GM15510 (cell line): Measurements from ENCODE around the gene SLC25A13.

ENCODE experiments used
- POLR2A ChIP-seq: IDR thresholded peaks from 3 replicates; pipeline ENCODE4 v1.6.1; 2011; ENCODE audit warnings: borderline replicate concordance; ENCODE audit not compliant: insufficient read length; ENCODE audit errors: extremely low read depth

SLC25A13 gene

GRCh38 chr7:96182424-96183158, 139.3 kb downstream of the SLC25A13 start:
- TF ChIP-seq POLR2A: no peak

- no peak for TF ChIP-seq POLR2A
Observed at GRCh38 chr7:96181174-96181573, 140.7 kb downstream of the SLC25A13 start.

DNA sequence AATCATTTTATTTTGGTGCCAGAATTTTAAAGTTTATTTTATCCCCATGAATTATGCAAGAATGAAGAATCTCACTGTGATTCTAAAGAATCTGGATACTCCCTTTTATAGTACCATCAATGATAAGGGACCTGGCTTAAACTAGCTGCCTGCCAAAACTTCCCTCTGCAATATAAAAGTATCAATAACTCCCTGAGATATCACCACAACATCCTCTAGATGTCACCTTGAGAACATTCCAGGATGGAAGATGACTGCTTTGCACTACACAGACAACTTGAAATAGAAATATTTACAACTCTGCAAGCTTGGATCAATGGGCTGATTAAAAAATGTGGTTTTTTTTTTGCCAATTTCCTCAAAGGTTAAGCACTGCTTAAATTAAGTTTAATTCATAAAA, 142.1 kb downstream of the SLC25A13 start:
- TF ChIP-seq POLR2A: no peak

DNA sequence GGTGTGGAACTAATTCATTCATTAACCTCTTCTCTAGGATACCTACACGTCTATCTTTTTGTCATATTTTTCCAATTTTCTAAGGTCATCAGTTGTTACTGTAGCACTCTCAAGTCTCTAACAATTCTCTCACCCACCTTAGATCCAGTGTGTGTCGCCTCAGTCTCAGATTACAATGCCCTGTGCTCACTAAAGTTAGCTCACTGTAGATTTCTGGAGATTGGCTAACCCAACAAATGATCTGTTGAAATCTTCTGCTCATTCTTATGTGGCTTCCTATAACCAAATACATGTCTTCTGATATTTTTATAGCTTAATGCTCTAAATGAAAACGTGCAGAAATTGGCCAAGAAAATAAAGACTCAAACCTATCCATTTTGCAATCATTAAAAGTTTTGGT, 142.6 kb downstream of the SLC25A13 start:
- no peak for TF ChIP-seq POLR2A

- TF ChIP-seq POLR2A: no peak
Observed at GRCh38 chr7:96178581-96178980, 143.3 kb downstream of the SLC25A13 start.

DNA sequence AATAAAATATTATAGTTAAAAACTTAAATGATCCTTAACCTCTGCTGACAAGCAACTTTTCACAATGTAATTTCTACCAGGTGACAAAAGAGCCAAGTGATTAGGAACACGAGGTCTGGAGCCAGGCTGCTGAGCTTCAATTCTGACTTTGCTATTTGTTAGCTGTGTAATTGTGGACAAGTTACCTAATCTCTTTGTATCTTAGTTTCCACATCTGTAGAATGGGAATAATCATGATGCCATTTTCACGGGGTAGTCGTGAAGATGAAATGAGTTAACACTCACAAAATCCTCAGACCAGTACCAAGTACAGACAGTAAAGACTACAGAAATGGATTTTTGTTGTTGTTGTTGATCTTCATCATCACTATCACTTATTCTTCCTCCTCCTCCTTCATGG, 144.5 kb downstream of the SLC25A13 start:
- no peak for TF ChIP-seq POLR2A

- TF ChIP-seq POLR2A: no peak
Observed at GRCh38 chr7:96174812-96175211, 147.1 kb downstream of the SLC25A13 start.

GRCh38 chr7:96173781-96174180, 148.1 kb downstream of the SLC25A13 start:
- no peak for TF ChIP-seq POLR2A

DNA sequence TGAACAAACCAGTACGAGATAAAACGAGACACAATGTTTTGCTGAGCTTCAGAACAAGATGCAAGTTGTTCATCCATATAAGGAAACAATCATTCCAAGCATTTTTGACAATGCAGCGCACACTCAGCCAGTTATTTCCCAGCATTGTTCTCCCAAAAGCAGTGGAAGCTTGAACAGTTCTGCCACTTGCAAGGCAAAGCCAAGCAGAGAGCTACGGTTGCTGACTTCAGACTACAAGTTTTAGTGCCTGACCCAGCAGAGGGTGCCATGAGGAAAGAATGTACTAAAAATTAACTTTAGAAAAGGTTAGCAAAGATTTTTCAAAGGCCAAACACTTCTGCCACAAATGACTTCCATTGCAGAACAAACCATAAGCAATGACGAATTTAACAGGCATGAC, 152.5 kb downstream of the SLC25A13 start:
- no peak for TF ChIP-seq POLR2A

- TF ChIP-seq POLR2A: no peak
Observed at GRCh38 chr7:96167424-96167823, 154.5 kb downstream of the SLC25A13 start.

- no peak for TF ChIP-seq POLR2A
Observed at GRCh38 chr7:96161897-96162296, 160.0 kb downstream of the SLC25A13 start.

DNA sequence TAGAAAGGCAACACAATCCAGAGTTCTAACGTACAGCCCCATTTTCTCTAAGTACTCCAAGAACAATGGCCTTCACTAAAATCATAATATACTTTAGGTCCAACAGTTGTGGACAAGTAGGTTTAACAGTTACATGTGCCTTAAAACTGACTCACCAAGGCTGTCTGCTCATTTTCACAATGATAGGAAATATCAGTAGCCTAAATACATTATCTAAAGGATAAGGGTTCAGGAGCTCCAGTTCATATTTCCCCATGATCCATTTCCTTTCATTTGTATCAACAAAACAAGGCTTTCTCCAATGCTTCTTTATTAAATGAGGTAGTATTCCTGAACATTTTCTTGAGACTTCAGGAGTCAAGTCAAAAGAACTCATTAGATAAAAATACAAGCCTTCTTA, 164.0 kb downstream of the SLC25A13 start:
- TF ChIP-seq POLR2A: no peak

DNA sequence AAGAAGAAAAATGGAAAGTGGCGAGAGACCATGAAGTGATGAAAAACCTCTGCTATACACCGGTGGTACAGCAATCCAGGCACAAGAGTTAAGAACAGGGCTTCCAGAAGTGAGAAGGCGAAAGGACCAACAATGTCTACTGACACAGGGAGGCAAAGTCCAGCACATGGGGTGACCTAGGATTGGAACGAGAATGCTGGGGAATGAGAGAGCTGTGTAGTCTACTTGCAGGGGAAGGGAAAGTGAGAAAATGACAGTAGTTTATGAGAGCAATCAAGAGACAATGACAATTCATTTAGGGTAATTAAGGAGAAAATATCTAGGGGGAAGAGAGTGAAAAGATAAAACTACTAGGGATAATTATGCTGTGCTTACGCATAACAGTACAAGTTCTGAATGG, 169.2 kb downstream of the SLC25A13 start:
- TF ChIP-seq POLR2A: no peak

- no peak for TF ChIP-seq POLR2A
Observed at GRCh38 chr7:96151889-96152288, 170.0 kb downstream of the SLC25A13 start.

DNA sequence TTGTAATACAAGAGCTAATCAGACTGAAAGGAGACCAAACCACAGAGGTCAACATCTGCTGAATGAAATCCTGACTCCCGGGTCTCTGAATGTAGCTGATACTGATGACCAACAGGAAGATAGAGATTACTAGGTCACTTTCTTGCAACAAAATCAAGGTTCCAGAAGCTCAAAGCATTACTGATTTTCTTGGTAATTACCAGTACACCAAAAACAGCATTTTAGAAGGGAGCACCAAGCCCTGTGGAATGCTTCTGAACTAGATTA, 177.7 kb downstream of the SLC25A13 start:
- TF ChIP-seq POLR2A: no peak

DNA sequence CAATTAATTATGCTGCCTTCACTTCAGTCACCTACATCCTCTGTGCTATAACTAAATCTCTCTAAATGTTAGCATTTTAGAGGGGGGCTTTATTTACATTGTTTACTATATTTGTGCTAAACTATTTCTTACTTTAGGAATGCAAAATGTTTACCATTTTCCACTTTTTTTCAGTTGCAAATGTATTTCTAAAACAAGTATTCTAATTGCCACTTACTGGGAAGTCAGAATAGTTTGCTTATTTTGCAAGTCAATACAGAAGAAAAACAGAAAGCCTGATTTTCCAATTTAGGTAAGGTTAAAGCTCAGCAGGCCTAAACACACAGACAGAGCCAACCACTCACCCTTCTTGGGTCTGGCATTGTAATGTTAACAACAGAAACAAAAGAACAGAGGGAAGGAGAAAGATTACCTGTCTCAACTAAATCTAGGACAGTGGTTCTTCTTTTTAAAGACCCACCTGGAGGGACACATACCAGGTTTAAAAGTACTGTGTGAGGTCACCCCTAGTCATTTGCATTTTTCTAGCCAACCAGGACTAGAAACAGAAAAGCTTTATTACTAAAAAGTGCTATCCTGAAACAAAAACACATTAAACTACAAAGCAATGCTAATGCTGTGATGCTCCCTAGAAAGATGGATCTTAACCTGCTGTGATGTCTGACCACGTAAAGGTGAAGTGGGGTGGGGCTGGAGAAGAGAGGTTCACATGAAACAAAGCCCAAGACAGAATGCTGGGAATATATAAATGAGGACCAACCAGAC, 178.2 kb downstream of the SLC25A13 start:
- TF ChIP-seq POLR2A: no peak
